Parathyroid adenoma (tissue), 2 donors: ENCODE measurements around the gene ELOVL6.

Source experiments
- H2AFZ ChIP-seq: fragments of 300-600 bp; sonication (generic); one replicate; pipeline ENCODE4 v1.7.0; 2017; ENCODE audit warnings: antibody characterized with exemption, mild to moderate bottlenecking
- H3K27ac ChIP-seq: fragments of 300-600 bp; sonication (generic); one replicate; pipeline ENCODE4 v1.7.0; 2017
- H3K27me3 ChIP-seq: fragments of 300-600 bp; sonication (generic); one replicate; pipeline ENCODE4 v1.7.0; 2017; ENCODE audit warnings: low read length; ENCODE audit not compliant: control insufficient read depth, insufficient read depth
- H3K36me3 ChIP-seq: fragments of 300-600 bp; sonication (generic); one replicate; pipeline ENCODE4 v1.7.0; 2017; ENCODE audit warnings: low read length; ENCODE audit not compliant: control insufficient read depth, insufficient read depth
- H3K4me1 ChIP-seq: fragments of 300-600 bp; sonication (generic); one replicate; pipeline ENCODE4 v1.7.0; 2017; ENCODE audit warnings: control low read depth
- H3K4me2 ChIP-seq: fragments of 300-600 bp; sonication (generic); one replicate; pipeline ENCODE4 v1.7.0; 2017; ENCODE audit warnings: low read length
- H3K4me3 ChIP-seq: fragments of 300-600 bp; sonication (generic); one replicate; pipeline ENCODE4 v1.7.0; 2017; ENCODE audit warnings: low read depth, low read length
- H3K79me2 ChIP-seq: fragments of 300-600 bp; sonication (generic); one replicate; pipeline ENCODE4 v1.7.0; 2017; ENCODE audit warnings: control low read depth
- H3K9ac ChIP-seq: fragments of 300-600 bp; sonication (generic); one replicate; pipeline ENCODE4 v1.7.0; 2017; ENCODE audit warnings: mild to moderate bottlenecking
- H3K9me3 ChIP-seq: fragments of 300-600 bp; sonication (generic); one replicate; pipeline ENCODE4 v1.7.0; 2017; ENCODE audit warnings: low read length; ENCODE audit not compliant: control insufficient read depth
- CTCF ChIP-seq: fragments of 300-600 bp; sonication (generic); IDR thresholded peaks from one replicate; pipeline ENCODE4 v1.7.0; 2017; ENCODE audit warnings: antibody characterized with exemption, mild to moderate bottlenecking
- donor health status: primary hyperparathyroidism.

The ELOVL6 gene

GRCh38 chr4:110198049-110198434 is 373 bp downstream of the ELOVL6 start:
- Histone ChIP-seq H3K27me3 (no peaks in the 10 kb centered on the region), H3K9me3 (no peaks in the 10 kb centered on the region), H3K4me2 (peak overlapping the region; percentile 98), H3K9ac (no peak overlapping the region), H2AFZ (peak overlapping the region; percentile 86), H3K27ac (peak overlapping the region; percentile 24), H3K4me3 (peak overlapping the region; percentile 74), H3K36me3 (no peaks in the 10 kb centered on the region), H3K79me2 (no peaks in the 10 kb centered on the region), H3K4me1 (no peaks in the 10 kb centered on the region)
- TF ChIP-seq CTCF, result no peak

- Histone ChIP-seq H3K27ac (peak overlapping the region; percentile 56), H3K27me3 (no peaks in the 10 kb centered on the region), H3K4me3 (peak overlapping the region; percentile 74), H3K9me3 (no peaks in the 10 kb centered on the region), H2AFZ (peak overlapping the region; percentile 86), H3K4me1 (no peaks in the 10 kb centered on the region), H3K79me2 (no peaks in the 10 kb centered on the region), H3K4me2 (peak overlapping the region; percentile 98), H3K9ac (no peak overlapping the region), H3K36me3 (no peaks in the 10 kb centered on the region)
- no peak for TF ChIP-seq CTCF
Observed at GRCh38 chr4:110197529-110198042, 829 bp downstream of the ELOVL6 start.

- Histone ChIP-seq H2AFZ (peak overlapping the region; percentile 86), H3K79me2 (no peaks in the 10 kb centered on the region), H3K4me3 (peak overlapping the region; percentile 74), H3K4me2 (peak overlapping the region; percentile 98), H3K36me3 (no peaks in the 10 kb centered on the region), H3K27ac (peak overlapping the region; percentile 56), H3K9ac (peak overlapping the region; percentile 19), H3K4me1 (no peaks in the 10 kb centered on the region), H3K9me3 (no peaks in the 10 kb centered on the region), H3K27me3 (no peaks in the 10 kb centered on the region)
- TF ChIP-seq CTCF, result no peak
Observed at GRCh38 chr4:110196871-110197528, 1.4 kb downstream of the ELOVL6 start.

GRCh38 chr4:110196206-110196870 is 2.1 kb downstream of the ELOVL6 start:
- peak overlapping the region; percentile 98 for H3K4me2 ChIP-seq
- H3K36me3 ChIP-seq, result no peaks in the 10 kb centered on the region
- H3K4me3 ChIP-seq, result peak overlapping the region; percentile 74
- no peaks in the 10 kb centered on the region for H3K27me3 ChIP-seq
- no peak for TF ChIP-seq CTCF
- peak overlapping the region; percentile 86 for H2AFZ ChIP-seq
- no peak overlapping the region for H3K9ac ChIP-seq
- peak overlapping the region; percentile 56 for H3K27ac ChIP-seq
- H3K4me1 ChIP-seq, result no peaks in the 10 kb centered on the region
- H3K9me3 ChIP-seq, result no peaks in the 10 kb centered on the region
- no peaks in the 10 kb centered on the region for H3K79me2 ChIP-seq
